DOHH2 (cell line): ENCODE measurements around the gene UBR1.

Source experiments
- H3F3A ChIP-seq: fragments of 200-600 bp; sonication (generic), shearing (Covaris generic); 2 replicates; pipeline ENCODE4 v1.6.0; 2016; ENCODE audit warnings: antibody characterized with exemption, mild to moderate bottlenecking; ENCODE audit not compliant: control insufficient read depth, insufficient read depth
- H3K27ac ChIP-seq: fragments of 200-600 bp; sonication (generic); 2 replicates; pipeline ENCODE4 v1.5.1; 2014; ENCODE audit warnings: low read depth, mild to moderate bottlenecking, low read length, moderate library complexity
- H3K27me3 ChIP-seq: fragments of 200-600 bp; sonication (generic); 2 replicates; pipeline ENCODE4 v1.6.1; 2014; ENCODE audit warnings: mild to moderate bottlenecking, low read length, mixed read lengths; ENCODE audit not compliant: control insufficient read depth
- H3K36me3 ChIP-seq: fragments of 200-600 bp; sonication (generic); 2 replicates; pipeline ENCODE4 v1.6.1; 2014; ENCODE audit warnings: mild to moderate bottlenecking, low read length, moderate library complexity, mixed read lengths; ENCODE audit not compliant: control insufficient read depth
- H3K4me1 ChIP-seq: fragments of 200-600 bp; sonication (generic); 2 replicates; pipeline ENCODE4 v1.6.1; 2014; ENCODE audit warnings: mild to moderate bottlenecking, low read length, mixed read lengths; ENCODE audit not compliant: control insufficient read depth
- H3K4me2 ChIP-seq: fragments of 200-600 bp; sonication (generic); 2 replicates; pipeline ENCODE4 v1.6.0; 2014; ENCODE audit warnings: mild to moderate bottlenecking, low read length, moderate library complexity
- H3K4me3 ChIP-seq: fragments of 200-600 bp; sonication (generic); 2 replicates; pipeline ENCODE4 v1.5.1; 2014; ENCODE audit warnings: mild to moderate bottlenecking, low read length, mixed read lengths
- H3K79me2 ChIP-seq: fragments of 200-600 bp; sonication (generic); 2 replicates; pipeline ENCODE4 v1.6.1; 2014; ENCODE audit warnings: mild to moderate bottlenecking, low read length, mixed read lengths; ENCODE audit not compliant: control insufficient read depth
- H3K9me2 ChIP-seq: fragments of 200-600 bp; sonication (generic); replicated peaks from 2 replicates; pipeline ENCODE4 v1.6.1; 2014; ENCODE audit warnings: mild to moderate bottlenecking, low read length, mixed read lengths; ENCODE audit not compliant: control insufficient read depth
- H3K9me3 ChIP-seq: fragments of 200-600 bp; sonication (generic); 2 replicates; pipeline ENCODE4 v1.6.1; 2014; ENCODE audit warnings: antibody characterized with exemption, low read length, mixed read lengths; ENCODE audit not compliant: control insufficient read depth, insufficient read depth
- H4K20me1 ChIP-seq: fragments of 200-600 bp; sonication (generic); 2 replicates; pipeline ENCODE4 v1.6.0; 2014; ENCODE audit warnings: low read depth, mild to moderate bottlenecking, antibody characterized with exemption, low read length, moderate library complexity; ENCODE audit not compliant: control insufficient read depth, insufficient read depth
- CTCF ChIP-seq: fragments of 200-600 bp; sonication (generic); IDR thresholded peaks from one replicate; pipeline ENCODE4 v1.5.1; 2014; ENCODE audit warnings: antibody characterized with exemption, mild to moderate bottlenecking, low read depth, low read length; ENCODE audit not compliant: poor library complexity, severe bottlenecking
- EZH2phosphoT487 ChIP-seq: fragments of 200-600 bp; sonication (generic); IDR thresholded peaks from 2 replicates; pipeline ENCODE4 v1.6.1; 2017; ENCODE audit warnings: borderline replicate concordance, mild to moderate bottlenecking, antibody characterized with exemption, low read length, moderate library complexity, mixed read lengths

UBR1 gene

DNA sequence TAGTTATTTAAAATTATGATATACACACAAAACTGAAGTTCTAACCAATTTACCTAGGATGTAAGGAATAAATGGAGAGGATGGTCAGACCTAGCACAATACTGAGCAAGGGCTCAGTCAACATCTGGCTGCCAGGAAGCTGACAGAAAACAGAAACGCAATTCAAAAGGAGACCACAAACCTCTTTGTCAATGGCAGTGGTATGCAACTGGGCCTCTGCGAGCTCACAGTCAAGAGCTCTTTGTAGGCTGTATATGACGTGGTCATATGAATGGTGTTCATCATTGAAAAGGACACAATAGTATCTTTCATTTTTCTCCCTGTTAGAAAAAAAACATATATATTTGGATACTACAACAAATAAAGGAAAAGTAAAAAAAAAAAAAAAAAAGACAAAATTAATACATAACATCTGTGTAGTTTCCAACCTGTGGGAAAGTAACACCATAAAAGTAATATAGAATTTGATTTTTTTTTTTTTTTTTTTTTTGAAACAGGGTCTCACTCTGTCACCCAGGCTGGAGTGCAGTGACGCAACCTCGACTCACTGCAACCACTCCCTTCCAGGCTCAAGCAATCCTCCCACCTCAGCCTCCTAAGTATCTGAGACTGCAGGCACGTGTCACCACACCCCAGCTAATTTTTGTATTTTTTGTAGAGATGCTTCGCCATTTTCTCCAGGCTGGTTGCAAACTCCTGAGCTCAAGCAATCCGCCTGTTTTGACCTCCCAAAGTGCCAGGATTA is 37.9 kb downstream of the UBR1 start:
- Histone ChIP-seq H3K79me2 (no peaks in the 10 kb centered on the region), H4K20me1 (no peaks in the 10 kb centered on the region), H3K4me3 (no peak overlapping the region), H3F3A (no peaks in the 10 kb centered on the region), H3K9me3 (no peaks in the 10 kb centered on the region), H3K27ac (no peak overlapping the region), H3K4me2 (no peak overlapping the region), H3K27me3 (no peaks in the 10 kb centered on the region), H3K4me1 (no peaks in the 10 kb centered on the region), H3K9me2 (no peaks in the 10 kb centered on the region), H3K36me3 (peaks cover 54% of the 10 kb centered on the region)
- TF ChIP-seq CTCF (no peak), EZH2phosphoT487 (no peak)

DNA sequence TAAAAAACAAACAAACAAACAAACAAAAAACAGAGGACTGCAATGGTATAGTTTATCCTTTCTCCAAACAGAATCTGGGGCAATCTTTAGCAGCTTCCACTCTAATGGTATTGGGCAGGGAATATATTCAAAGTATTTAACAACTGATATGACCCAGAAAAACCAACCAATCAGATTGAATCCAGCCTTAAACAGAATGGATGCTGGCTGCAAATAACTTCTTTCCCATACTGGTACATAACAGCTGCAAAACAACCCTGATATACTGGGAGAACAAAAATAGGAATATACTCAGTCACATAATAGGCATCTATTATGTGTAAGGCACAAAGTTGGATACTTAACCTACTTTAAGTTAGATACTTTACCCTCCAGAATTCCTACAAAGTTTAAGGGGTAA is 49.1 kb downstream of the UBR1 start:
- H3K9me3 ChIP-seq: no peaks in the 10 kb centered on the region
- H4K20me1 ChIP-seq: no peaks in the 10 kb centered on the region
- no peaks in the 10 kb centered on the region for H3F3A ChIP-seq
- H3K4me3 ChIP-seq: no peak overlapping the region
- H3K36me3 ChIP-seq: peaks cover 85% of the 10 kb centered on the region
- no peaks in the 10 kb centered on the region for H3K79me2 ChIP-seq
- no peak for TF ChIP-seq EZH2phosphoT487
- no peak for TF ChIP-seq CTCF
- H3K27me3 ChIP-seq: no peaks in the 10 kb centered on the region
- no peak overlapping the region for H3K27ac ChIP-seq
- no peaks in the 10 kb centered on the region for H3K4me1 ChIP-seq
- no peak overlapping the region for H3K4me2 ChIP-seq
- no peaks in the 10 kb centered on the region for H3K9me2 ChIP-seq

- Histone ChIP-seq H4K20me1 (no peaks in the 10 kb centered on the region), H3K4me3 (no peak overlapping the region), H3K79me2 (no peaks in the 10 kb centered on the region), H3K27me3 (no peaks in the 10 kb centered on the region), H3K4me2 (no peak overlapping the region), H3F3A (no peaks in the 10 kb centered on the region), H3K9me2 (no peaks in the 10 kb centered on the region), H3K36me3 (peaks cover 75% of the 10 kb centered on the region), H3K4me1 (no peaks in the 10 kb centered on the region), H3K9me3 (no peaks in the 10 kb centered on the region), H3K27ac (no peak overlapping the region)
- TF ChIP-seq CTCF (no peak), EZH2phosphoT487 (no peak)
Measured at GRCh38 chr15:43052860-43053259, 53.0 kb downstream of the UBR1 start.
